ENCODE data around the gene SPATA16.

DNA sequence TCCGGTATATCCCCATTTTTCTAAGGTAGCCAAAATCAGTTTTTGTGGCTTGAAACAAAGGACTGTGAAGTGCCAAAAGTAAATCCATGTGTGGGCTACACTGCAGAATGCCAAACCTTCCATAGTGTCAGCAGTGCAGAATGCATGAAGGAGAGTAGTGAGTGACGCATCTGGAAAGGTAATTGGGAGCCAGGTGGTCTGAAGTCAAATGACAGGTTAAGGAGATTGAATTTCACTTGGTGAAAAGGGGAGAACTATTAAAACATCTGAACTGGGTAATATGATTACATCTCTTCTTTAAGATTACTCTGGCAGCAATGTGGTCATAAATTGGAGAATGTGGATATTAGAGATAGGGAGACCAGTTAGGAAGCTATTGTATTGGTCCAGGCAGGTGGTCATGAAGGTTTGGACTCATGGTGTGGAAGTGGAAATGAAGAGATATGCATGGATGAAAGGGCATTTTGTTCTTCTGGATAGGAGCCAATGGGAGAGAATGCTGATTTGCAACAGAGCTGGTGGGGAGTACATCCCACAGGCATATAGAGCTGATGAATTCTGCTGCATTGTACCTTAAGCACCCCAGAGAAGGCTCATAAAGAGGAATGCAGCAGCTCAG is 272.3 kb downstream of the SPATA16 start:
- TF ChIP-seq, protein P1, sequence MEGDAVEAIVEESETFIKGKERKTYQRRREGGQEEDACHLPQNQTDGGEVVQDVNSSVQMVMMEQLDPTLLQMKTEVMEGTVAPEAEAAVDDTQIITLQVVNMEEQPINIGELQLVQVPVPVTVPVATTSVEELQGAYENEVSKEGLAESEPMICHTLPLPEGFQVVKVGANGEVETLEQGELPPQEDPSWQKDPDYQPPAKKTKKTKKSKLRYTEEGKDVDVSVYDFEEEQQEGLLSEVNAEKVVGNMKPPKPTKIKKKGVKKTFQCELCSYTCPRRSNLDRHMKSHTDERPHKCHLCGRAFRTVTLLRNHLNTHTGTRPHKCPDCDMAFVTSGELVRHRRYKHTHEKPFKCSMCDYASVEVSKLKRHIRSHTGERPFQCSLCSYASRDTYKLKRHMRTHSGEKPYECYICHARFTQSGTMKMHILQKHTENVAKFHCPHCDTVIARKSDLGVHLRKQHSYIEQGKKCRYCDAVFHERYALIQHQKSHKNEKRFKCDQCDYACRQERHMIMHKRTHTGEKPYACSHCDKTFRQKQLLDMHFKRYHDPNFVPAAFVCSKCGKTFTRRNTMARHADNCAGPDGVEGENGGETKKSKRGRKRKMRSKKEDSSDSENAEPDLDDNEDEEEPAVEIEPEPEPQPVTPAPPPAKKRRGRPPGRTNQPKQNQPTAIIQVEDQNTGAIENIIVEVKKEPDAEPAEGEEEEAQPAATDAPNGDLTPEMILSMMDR (IDR thresholded peaks at IDR 0.05): no peak
- TF ChIP-seq POLR2A (IDR thresholded peaks at IDR 0.05): no peak

Data from lower leg skin (tissue), 3 donors.